Trophoblast cell (in vitro differentiated cells and primary cell): ENCODE data around the gene RIC8A.
A peak's percentile ranks its signal among the peaks of the same experiment; 100 is the strongest.

Experiments used
- DNase-seq, 2 donors: peaks; one replicate each; pipeline ENCODE4 v3.0.0-alpha.2; 2016
- H2AFZ ChIP-seq: 2 replicates; pipeline ENCODE4 v1.6.1; 2013; ENCODE audit warnings: low read length, moderate library complexity, mild to moderate bottlenecking; ENCODE audit not compliant: insufficient read depth, poor library complexity
- H2AK5ac ChIP-seq: 2 replicates; pipeline ENCODE4 v1.6.1; 2013; ENCODE audit warnings: mild to moderate bottlenecking, low read length
- H2BK120ac ChIP-seq: 2 replicates; pipeline ENCODE4 v1.6.1; 2013; ENCODE audit warnings: low read length, mild to moderate bottlenecking, moderate library complexity; ENCODE audit not compliant: insufficient read depth, poor library complexity
- H2BK12ac ChIP-seq: 2 replicates; pipeline ENCODE4 v1.6.1; 2013; ENCODE audit warnings: mild to moderate bottlenecking, low read length, moderate library complexity
- H2BK5ac ChIP-seq: 2 replicates; pipeline ENCODE4 v1.6.1; 2013; ENCODE audit warnings: low read length, low read depth, moderate library complexity, mild to moderate bottlenecking; ENCODE audit not compliant: poor library complexity
- H3K14ac ChIP-seq: 2 replicates; pipeline ENCODE4 v1.6.1; 2013; ENCODE audit warnings: mild to moderate bottlenecking, low read length
- H3K18ac ChIP-seq: 2 replicates; pipeline ENCODE4 v1.6.1; 2013; ENCODE audit warnings: mild to moderate bottlenecking, low read length
- H3K23ac ChIP-seq: 2 replicates; pipeline ENCODE4 v1.6.1; 2013; ENCODE audit warnings: low read length
- H3K27ac ChIP-seq: 2 replicates; pipeline ENCODE4 v1.5.1; 2013; ENCODE audit warnings: low read depth, mild to moderate bottlenecking, inconsistent platforms, low read length, moderate library complexity
- H3K27me3 ChIP-seq: 2 replicates; pipeline ENCODE4 v1.6.1; 2013; ENCODE audit warnings: inconsistent platforms, mild to moderate bottlenecking, low read length, moderate library complexity; ENCODE audit not compliant: insufficient read depth
- H3K36me3 ChIP-seq, 2 experiments: 1 replicate in 1 of 2; 2 replicates in 1 of 2; pipeline ENCODE4 v1.6.1; 2013; ENCODE audit warnings: low read length in 2 of 2, mild to moderate bottlenecking in 2 of 2, moderate library complexity in 1 of 2; ENCODE audit not compliant: insufficient read depth in 2 of 2, control insufficient read depth in 1 of 2
- H3K4ac ChIP-seq: 2 replicates; pipeline ENCODE4 v1.6.1; 2013; ENCODE audit warnings: low read depth, mild to moderate bottlenecking, low read length, moderate library complexity
- H3K4me1 ChIP-seq, 2 experiments: 1 replicate in 1 of 2; 2 replicates in 1 of 2; pipeline ENCODE4 v1.6.1; 2013; ENCODE audit warnings: low read length in 2 of 2, mild to moderate bottlenecking in 2 of 2, moderate library complexity in 1 of 2; ENCODE audit not compliant: insufficient read depth in 2 of 2, control insufficient read depth in 1 of 2
- H3K4me2 ChIP-seq: 2 replicates; pipeline ENCODE4 v1.6.1; 2013; ENCODE audit warnings: inconsistent platforms, mild to moderate bottlenecking, low read length, moderate library complexity
- H3K4me3 ChIP-seq: 2 replicates; pipeline ENCODE4 v1.5.1; 2013; ENCODE audit warnings: mild to moderate bottlenecking, low read depth, low read length, inconsistent platforms
- H3K79me1 ChIP-seq: one replicate; pipeline ENCODE4 v1.6.1; 2013; ENCODE audit warnings: low read length
- H3K79me2 ChIP-seq: 2 replicates; pipeline ENCODE4 v1.6.1; 2013; ENCODE audit warnings: low read length, mild to moderate bottlenecking; ENCODE audit not compliant: control insufficient read depth, insufficient read depth, poor library complexity
- H3K9ac ChIP-seq: 2 replicates; pipeline ENCODE4 v1.6.1; 2013; ENCODE audit warnings: mild to moderate bottlenecking, low read length
- H3K9me3 ChIP-seq: 2 replicates; pipeline ENCODE4 v1.6.1; 2013; ENCODE audit warnings: low read depth, mild to moderate bottlenecking, control low read depth, inconsistent platforms, low read length; ENCODE audit not compliant: insufficient read depth
- H4K12ac ChIP-seq: 2 replicates; pipeline ENCODE4 v1.6.1; 2013; ENCODE audit warnings: low read depth, mild to moderate bottlenecking, low read length, moderate library complexity
- H4K8ac ChIP-seq: 2 replicates; pipeline ENCODE4 v1.6.1; 2013; ENCODE audit warnings: low read depth, mild to moderate bottlenecking, low read length, moderate library complexity
- H4K91ac ChIP-seq: one replicate; pipeline ENCODE4 v1.6.1; 2013; ENCODE audit warnings: low read depth, mild to moderate bottlenecking, low read length, moderate library complexity
- WGBS: extraction: QIAGEN DNeasy Blood & Tissue Kit; methylation state at CpG from one replicate; pipeline ENCODE4 v1.1.7; 2013; ENCODE audit warnings: missing lambda C conversion rate; ENCODE audit not compliant: insufficient read length, insufficient coverage; ENCODE audit errors: extremely low coverage; 5-methylcytosine and 5-hydroxymethylcytosine counted together

RIC8A gene

DNA sequence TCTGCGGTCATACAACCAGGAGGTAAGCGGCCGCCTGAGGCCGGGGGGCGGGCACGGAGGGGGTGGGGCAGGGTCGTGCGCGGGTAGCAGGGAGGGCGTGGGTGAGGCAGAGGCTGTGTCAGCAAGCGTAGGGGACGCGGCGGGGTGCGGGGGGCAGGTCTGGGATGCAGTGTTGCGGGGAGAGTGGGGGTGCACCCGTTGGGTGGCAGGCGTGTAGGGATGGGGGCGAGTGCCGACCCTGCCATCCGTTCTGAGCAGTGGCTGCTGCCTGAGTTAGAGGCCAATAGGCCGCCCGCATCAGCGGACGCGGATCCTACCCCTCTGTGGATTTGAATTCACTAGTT, 1.4 kb downstream of the RIC8A start:
- H3K9ac ChIP-seq, result peak overlapping the region; percentile 79
- peak overlapping the region; percentile 48 for H3K27ac ChIP-seq
- peak overlapping the region; percentile 81 for H3K14ac ChIP-seq
- H3K27me3 ChIP-seq, result no peaks in the 10 kb centered on the region
- peak overlapping the region; percentile 92 for H3K4me2 ChIP-seq
- peak overlapping the region; percentile 75 for H4K8ac ChIP-seq
- peaks cover 24 to 38% of the 10 kb centered on the region in 2 experiments for H3K4me1 ChIP-seq
- peak overlapping the region; percentile 83 for H3K18ac ChIP-seq
- peaks cover 37% of the 10 kb centered on the region for H3K79me2 ChIP-seq
- no peak overlapping the region for H2AFZ ChIP-seq
- H2AK5ac ChIP-seq, result peak overlapping the region; percentile 82
- peak overlapping the region; percentile 93 for H3K4ac ChIP-seq
- H4K12ac ChIP-seq, result peak overlapping the region; percentile 68
- no peak overlapping the region for H3K23ac ChIP-seq
- peaks cover 64% of the 10 kb centered on the region in 2 experiments for H3K36me3 ChIP-seq
- peak in 1 of 2 donors; percentile 35 for DNase-seq
- H2BK12ac ChIP-seq, result no peak overlapping the region
- peaks cover 24% of the 10 kb centered on the region for H3K79me1 ChIP-seq
- H2BK120ac ChIP-seq, result peak overlapping the region; percentile 44
- H3K9me3 ChIP-seq, result no peaks in the 10 kb centered on the region
- H3K4me3 ChIP-seq, result peak overlapping the region; percentile 94
- WGBS, result no CpG with 5 or more reads among the region's 26 CpGs
- peak overlapping the region; percentile 90 for H2BK5ac ChIP-seq
- peak overlapping the region; percentile 74 for H4K91ac ChIP-seq

DNA sequence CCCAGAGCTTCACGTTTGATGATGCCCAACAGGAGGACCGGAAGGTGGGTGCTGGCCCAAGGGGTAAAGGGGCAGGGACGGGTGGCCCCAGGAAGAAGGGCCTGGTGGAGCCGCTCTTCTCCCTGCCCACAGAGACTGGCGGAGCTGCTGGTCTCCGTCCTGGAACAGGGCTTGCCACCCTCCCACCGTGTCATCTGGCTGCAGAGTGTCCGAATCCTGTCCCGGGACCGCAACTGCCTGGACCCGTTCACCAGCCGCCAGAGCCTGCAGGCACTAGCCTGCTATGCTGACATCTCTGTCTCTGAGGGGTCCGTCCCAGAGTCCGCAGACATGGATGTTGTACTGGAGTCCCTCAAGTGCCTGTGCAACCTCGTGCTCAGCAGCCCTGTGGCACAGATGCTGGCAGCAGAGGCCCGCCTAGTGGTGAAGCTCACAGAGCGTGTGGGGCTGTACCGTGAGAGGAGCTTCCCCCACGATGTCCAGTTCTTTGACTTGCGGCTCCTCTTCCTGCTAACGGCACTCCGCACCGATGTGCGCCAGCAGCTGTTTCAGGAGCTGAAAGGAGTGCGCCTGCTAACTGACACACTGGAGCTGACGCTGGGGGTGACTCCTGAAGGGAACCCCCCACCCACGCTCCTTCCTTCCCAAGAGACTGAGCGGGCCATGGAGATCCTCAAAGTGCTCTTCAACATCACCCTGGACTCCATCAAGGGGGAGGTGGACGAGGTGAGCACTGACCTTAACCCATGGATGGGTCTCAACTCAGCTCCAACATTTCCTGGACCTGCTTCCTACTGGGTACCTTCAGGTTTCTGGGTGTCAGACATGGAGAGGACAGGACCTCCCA, 2.0 kb downstream of the RIC8A start:
- H3K4me2 ChIP-seq, result peak overlapping the region; percentile 92
- no peak for DNase-seq
- H3K14ac ChIP-seq, result peak overlapping the region; percentile 81
- peak overlapping the region; percentile 74 for H4K91ac ChIP-seq
- H2BK120ac ChIP-seq, result peak overlapping the region; percentile 25
- peaks cover 24% of the 10 kb centered on the region for H3K79me1 ChIP-seq
- peaks cover 64 to 65% of the 10 kb centered on the region in 2 experiments for H3K36me3 ChIP-seq
- peak overlapping the region; percentile 6 for H2AFZ ChIP-seq
- peak overlapping the region; percentile 83 for H3K18ac ChIP-seq
- H3K4me3 ChIP-seq, result peak overlapping the region; percentile 94
- peak overlapping the region; percentile 82 for H2AK5ac ChIP-seq
- H3K4me1 ChIP-seq, result peaks cover 24 to 38% of the 10 kb centered on the region in 2 experiments
- peak overlapping the region; percentile 75 for H3K27ac ChIP-seq
- peak overlapping the region; percentile 47 for H2BK12ac ChIP-seq
- H3K23ac ChIP-seq, result no peak overlapping the region
- peaks cover 37% of the 10 kb centered on the region for H3K79me2 ChIP-seq
- H3K4ac ChIP-seq, result peak overlapping the region; percentile 93
- WGBS, result no CpG with 5 or more reads among the region's 29 CpGs
- peak overlapping the region; percentile 68 for H4K12ac ChIP-seq
- peak overlapping the region; percentile 60 for H2BK5ac ChIP-seq
- H3K9me3 ChIP-seq, result no peaks in the 10 kb centered on the region
- H3K9ac ChIP-seq, result peak overlapping the region; percentile 79
- H4K8ac ChIP-seq, result peak overlapping the region; percentile 75
- H3K27me3 ChIP-seq, result no peaks in the 10 kb centered on the region

DNA sequence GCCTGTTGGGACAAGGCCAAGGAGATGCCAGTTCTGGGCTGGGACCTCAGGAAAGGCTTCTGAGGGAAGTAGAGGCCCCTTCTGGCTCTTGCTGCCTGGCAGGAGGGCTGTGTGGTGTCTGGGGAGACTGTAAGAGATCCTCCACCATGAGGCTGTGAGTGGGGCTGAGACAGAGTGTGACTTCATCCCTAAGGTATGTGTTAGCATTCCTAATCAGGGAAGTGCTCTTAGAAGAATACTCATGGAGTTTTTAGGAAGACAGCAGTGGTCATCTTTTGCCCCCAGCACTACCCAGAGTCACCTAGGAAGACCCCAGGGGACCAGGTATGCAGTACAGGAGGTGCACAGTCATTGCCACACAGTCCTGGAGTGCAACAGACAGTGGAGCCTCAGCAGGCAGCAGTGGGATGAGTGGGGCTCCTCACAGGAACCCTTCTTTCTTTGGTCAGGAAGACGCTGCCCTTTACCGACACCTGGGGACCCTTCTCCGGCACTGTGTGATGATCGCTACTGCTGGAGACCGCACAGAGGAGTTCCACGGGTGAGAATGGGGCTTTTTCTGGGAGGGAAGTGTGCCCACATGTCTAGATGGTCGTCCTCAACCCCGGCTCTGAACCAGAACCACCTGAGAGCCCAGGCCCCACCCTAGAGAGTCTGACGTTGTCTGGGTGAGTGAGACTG, 2.8 kb downstream of the RIC8A start:
- H3K4me2 ChIP-seq, result peak overlapping the region; percentile 92
- H3K36me3 ChIP-seq, result peaks cover 61 to 64% of the 10 kb centered on the region in 2 experiments
- peak overlapping the region; percentile 93 for H3K4ac ChIP-seq
- H4K8ac ChIP-seq, result peak overlapping the region; percentile 8
- H3K18ac ChIP-seq, result peak overlapping the region; percentile 63
- DNase-seq, result peak; percentile 40 to 60
- H2BK120ac ChIP-seq, result peak overlapping the region; percentile 25
- no peak overlapping the region for H3K4me3 ChIP-seq
- H3K9ac ChIP-seq, result peak overlapping the region; percentile 23
- H4K12ac ChIP-seq, result no peak overlapping the region
- no peaks in the 10 kb centered on the region for H3K9me3 ChIP-seq
- H4K91ac ChIP-seq, result peak overlapping the region; percentile 74
- H2BK12ac ChIP-seq, result peak overlapping the region; percentile 47
- H3K79me1 ChIP-seq, result peaks cover 24% of the 10 kb centered on the region
- H2AK5ac ChIP-seq, result peak overlapping the region; percentile 82
- peaks cover 37% of the 10 kb centered on the region for H3K79me2 ChIP-seq
- peak overlapping the region; percentile 35 for H3K14ac ChIP-seq
- peaks cover 24 to 37% of the 10 kb centered on the region in 2 experiments for H3K4me1 ChIP-seq
- H3K23ac ChIP-seq, result no peak overlapping the region
- no CpG with 5 or more reads among the region's 9 CpGs for WGBS
- no peak overlapping the region for H2AFZ ChIP-seq
- no peaks in the 10 kb centered on the region for H3K27me3 ChIP-seq
- H2BK5ac ChIP-seq, result peak overlapping the region; percentile 60
- H3K27ac ChIP-seq, result peak overlapping the region; percentile 75

DNA sequence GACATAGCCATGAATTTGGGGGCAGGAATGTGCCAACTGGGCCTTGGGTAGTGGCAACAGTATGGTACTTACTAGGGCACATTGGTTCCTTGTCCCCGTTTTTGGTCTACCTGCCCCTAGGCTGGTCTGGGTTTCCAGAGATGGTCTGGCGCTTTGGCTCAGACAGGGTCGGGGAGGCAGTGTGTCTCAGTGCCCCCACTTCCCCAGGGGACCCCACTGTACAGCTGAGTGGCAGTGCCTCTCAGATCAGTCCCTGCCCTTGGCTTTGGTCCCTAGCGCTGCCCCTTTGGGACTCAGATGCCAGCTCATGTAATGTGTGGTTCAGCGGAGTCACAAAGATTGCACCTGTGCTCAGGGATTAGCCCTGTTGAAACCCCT, 3.3 kb downstream of the RIC8A start:
- Histone ChIP-seq H3K27me3 (no peaks in the 10 kb centered on the region), H4K91ac (no peak overlapping the region)
- WGBS, result no CpG with 5 or more reads among the region's 5 CpGs

More for the DNA sequence above, 3.3 kb downstream of the RIC8A start:
- Histone ChIP-seq H3K79me1 (peaks cover 24% of the 10 kb centered on the region), H2AFZ (no peak overlapping the region), H3K18ac (peak overlapping the region; percentile 21), H3K79me2 (peaks cover 37% of the 10 kb centered on the region), H3K36me3 (peaks cover 62 to 64% of the 10 kb centered on the region in 2 experiments), H3K23ac (no peak overlapping the region), H2BK120ac (no peak overlapping the region), H2BK12ac (no peak overlapping the region), H4K8ac (no peak overlapping the region), H3K27ac (peak overlapping the region; percentile 24), H3K4ac (peak overlapping the region; percentile 12), H3K4me3 (no peak overlapping the region), H4K12ac (no peak overlapping the region), H3K4me1 (peaks cover 19 to 31% of the 10 kb centered on the region in 2 experiments), H3K9ac (no peak overlapping the region), H2BK5ac (peak overlapping the region; percentile 3), H3K9me3 (no peaks in the 10 kb centered on the region), H2AK5ac (no peak overlapping the region), H3K14ac (no peak overlapping the region), H3K4me2 (peak overlapping the region; percentile 92)
- DNase-seq, result no peak
